ENCODE data around the gene SOX15.

The SOX15 gene

DNA sequence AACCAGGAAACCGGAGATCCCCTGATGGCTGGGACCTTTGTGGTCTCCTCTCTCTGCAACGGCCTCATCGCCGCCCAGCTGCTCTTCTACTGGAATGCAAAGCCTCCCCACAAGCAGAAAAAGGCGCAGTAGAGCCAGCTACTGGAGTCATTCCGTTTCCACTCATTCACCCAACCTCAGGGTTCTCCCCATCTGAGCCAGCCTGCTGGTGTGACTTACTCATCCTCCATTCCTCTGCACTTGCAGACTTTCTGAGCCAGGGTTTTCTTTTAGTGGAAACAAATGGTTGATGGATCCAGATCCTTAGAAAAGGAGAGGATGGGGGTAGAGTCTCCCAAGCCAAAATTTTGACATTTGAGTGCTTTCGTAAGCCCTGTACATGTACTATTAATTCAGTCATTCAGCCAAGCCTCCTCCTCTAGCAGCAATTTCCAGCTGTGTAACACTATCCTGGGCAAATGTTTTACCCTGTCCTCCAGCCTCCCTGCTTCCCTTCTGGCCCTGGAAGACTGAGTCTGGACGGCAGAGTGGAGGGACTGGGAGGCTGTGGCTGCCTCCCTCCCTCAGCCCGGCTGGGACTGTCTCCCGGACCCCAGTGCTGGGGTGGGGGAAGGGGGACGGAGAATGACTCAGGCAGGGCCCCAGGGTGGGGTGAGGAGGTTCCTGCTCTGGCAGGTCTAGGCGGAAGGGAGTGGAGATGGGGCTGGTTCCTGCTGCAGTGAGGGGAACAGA is 2.3 kb downstream of the SOX15 start:
- TF ChIP-seq ZNF565 (CRISPR knock-in tag; conservative IDR thresholded peaks at IDR 0.05; ENCODE audit: low read depth), result no peak
- no peak for TF ChIP-seq ZFP3 (CRISPR knock-in tag; IDR thresholded peaks at IDR 0.05)
- TF ChIP-seq TOX (CRISPR knock-in tag; IDR thresholded peaks at IDR 0.05; ENCODE audit: borderline replicate concordance), result no peak
- no peak for TF ChIP-seq BACH2 (CRISPR knock-in tag; IDR thresholded peaks at IDR 0.05; ENCODE audit: borderline replicate concordance)
- no peak for TF ChIP-seq PPARA (CRISPR knock-in tag; IDR thresholded peaks at IDR 0.05; ENCODE audit: borderline replicate concordance)
- no peak for TF ChIP-seq ZNF8 (CRISPR knock-in tag; IDR thresholded peaks at IDR 0.05)
- TF ChIP-seq, protein P1, sequence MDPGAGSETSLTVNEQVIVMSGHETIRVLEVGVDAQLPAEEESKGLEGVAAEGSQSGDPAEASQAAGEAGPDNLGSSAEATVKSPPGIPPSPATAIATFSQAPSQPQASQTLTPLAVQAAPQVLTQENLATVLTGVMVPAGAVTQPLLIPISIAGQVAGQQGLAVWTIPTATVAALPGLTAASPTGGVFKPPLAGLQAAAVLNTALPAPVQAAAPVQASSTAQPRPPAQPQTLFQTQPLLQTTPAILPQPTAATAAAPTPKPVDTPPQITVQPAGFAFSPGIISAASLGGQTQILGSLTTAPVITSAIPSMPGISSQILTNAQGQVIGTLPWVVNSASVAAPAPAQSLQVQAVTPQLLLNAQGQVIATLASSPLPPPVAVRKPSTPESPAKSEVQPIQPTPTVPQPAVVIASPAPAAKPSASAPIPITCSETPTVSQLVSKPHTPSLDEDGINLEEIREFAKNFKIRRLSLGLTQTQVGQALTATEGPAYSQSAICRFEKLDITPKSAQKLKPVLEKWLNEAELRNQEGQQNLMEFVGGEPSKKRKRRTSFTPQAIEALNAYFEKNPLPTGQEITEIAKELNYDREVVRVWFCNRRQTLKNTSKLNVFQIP (CRISPR knock-in tag; IDR thresholded peaks at IDR 0.05; ENCODE audit: borderline replicate concordance, low read depth), result no peak
- no peak for TF ChIP-seq ISL1 (CRISPR knock-in tag; IDR thresholded peaks at IDR 0.05)
- TF ChIP-seq, protein P2, sequence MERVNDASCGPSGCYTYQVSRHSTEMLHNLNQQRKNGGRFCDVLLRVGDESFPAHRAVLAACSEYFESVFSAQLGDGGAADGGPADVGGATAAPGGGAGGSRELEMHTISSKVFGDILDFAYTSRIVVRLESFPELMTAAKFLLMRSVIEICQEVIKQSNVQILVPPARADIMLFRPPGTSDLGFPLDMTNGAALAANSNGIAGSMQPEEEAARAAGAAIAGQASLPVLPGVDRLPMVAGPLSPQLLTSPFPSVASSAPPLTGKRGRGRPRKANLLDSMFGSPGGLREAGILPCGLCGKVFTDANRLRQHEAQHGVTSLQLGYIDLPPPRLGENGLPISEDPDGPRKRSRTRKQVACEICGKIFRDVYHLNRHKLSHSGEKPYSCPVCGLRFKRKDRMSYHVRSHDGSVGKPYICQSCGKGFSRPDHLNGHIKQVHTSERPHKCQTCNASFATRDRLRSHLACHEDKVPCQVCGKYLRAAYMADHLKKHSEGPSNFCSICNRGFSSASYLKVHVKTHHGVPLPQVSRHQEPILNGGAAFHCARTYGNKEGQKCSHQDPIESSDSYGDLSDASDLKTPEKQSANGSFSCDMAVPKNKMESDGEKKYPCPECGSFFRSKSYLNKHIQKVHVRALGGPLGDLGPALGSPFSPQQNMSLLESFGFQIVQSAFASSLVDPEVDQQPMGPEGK (CRISPR knock-in tag; IDR thresholded peaks at IDR 0.05; ENCODE audit: borderline replicate concordance), result no peak
- TF ChIP-seq SNAI2 (CRISPR knock-in tag; IDR thresholded peaks at IDR 0.05), result no peak
- TF ChIP-seq TCF4 (CRISPR knock-in tag; IDR thresholded peaks at IDR 0.05; ENCODE audit: borderline replicate concordance), result no peak
- TF ChIP-seq, protein P3, sequence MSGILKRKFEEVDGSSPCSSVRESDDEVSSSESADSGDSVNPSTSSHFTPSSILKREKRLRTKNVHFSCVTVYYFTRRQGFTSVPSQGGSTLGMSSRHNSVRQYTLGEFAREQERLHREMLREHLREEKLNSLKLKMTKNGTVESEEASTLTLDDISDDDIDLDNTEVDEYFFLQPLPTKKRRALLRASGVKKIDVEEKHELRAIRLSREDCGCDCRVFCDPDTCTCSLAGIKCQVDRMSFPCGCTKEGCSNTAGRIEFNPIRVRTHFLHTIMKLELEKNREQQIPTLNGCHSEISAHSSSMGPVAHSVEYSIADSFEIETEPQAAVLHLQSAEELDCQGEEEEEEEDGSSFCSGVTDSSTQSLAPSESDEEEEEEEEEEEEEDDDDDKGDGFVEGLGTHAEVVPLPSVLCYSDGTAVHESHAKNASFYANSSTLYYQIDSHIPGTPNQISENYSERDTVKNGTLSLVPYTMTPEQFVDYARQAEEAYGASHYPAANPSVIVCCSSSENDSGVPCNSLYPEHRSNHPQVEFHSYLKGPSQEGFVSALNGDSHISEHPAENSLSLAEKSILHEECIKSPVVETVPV (CRISPR knock-in tag; IDR thresholded peaks at IDR 0.05), result no peak
- TF ChIP-seq CSDC2 (CRISPR knock-in tag; IDR thresholded peaks at IDR 0.05), result no peak
- TF ChIP-seq ZC3H10 (CRISPR knock-in tag; IDR thresholded peaks at IDR 0.05), result no peak
- TF ChIP-seq RARB (CRISPR knock-in tag; IDR thresholded peaks at IDR 0.05), result no peak
- peak; percentile 44 for ATAC-seq

DNA sequence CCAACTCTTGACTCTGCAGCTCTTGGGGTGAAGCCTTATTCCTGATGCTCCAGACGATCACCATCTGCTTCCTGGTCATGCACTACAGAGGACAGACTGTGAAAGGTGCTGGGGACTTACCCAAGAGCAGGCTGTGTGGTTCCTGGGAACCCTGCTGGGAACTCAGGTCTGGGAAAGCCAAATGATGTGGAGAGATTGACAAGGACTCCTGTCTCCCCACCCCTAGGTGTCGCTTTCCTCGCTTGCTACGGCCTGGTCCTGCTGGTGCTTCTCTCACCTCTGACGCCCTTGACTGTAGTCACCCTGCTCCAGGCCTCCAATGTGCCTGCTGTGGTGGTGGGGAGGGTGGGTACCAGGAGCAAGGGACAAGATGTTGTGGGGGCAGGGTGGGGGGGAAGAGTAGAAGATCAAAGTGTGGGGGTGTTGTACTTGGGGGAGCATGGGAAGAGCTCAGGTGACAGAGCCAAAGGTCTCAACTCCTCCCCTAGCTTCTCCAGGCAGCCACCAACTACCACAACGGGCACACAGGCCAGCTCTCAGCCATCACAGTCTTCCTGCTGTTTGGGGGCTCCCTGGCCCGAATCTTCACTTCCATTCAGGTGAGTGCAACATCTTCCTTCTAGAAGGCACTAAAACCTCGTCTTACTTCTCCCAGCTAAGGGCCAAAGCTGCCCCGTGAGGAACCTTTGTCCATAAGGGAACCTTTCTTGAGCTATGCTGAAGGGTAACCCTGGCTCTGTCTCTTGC is 3.0 kb downstream of the SOX15 start:
- ATAC-seq, result no peak
- TF ChIP-seq ZNF70 (CRISPR knock-in tag; IDR thresholded peaks at IDR 0.05) (no peak), SNAI2 (CRISPR knock-in tag; IDR thresholded peaks at IDR 0.05) (no peak), ZC3H10 (CRISPR knock-in tag; IDR thresholded peaks at IDR 0.05) (no peak), TOX (CRISPR knock-in tag; IDR thresholded peaks at IDR 0.05; ENCODE audit: borderline replicate concordance) (no peak), ISL1 (CRISPR knock-in tag; IDR thresholded peaks at IDR 0.05) (no peak), GLIS3 (CRISPR knock-in tag; IDR thresholded peaks at IDR 0.05) (no peak), CSDC2 (CRISPR knock-in tag; IDR thresholded peaks at IDR 0.05) (no peak), ESRRG (CRISPR knock-in tag; IDR thresholded peaks at IDR 0.05) (no peak), TCF4 (CRISPR knock-in tag; IDR thresholded peaks at IDR 0.05; ENCODE audit: borderline replicate concordance) (no peak), PPARA (CRISPR knock-in tag; IDR thresholded peaks at IDR 0.05; ENCODE audit: borderline replicate concordance) (no peak), OSR1 (CRISPR knock-in tag; IDR thresholded peaks at IDR 0.05) (no peak), ZNF565 (CRISPR knock-in tag; conservative IDR thresholded peaks at IDR 0.05; ENCODE audit: low read depth) (no peak), ZFP30 (CRISPR knock-in tag; IDR thresholded peaks at IDR 0.05) (no peak), ZNF8 (CRISPR knock-in tag; IDR thresholded peaks at IDR 0.05) (no peak), ARNTL (CRISPR knock-in tag; IDR thresholded peaks at IDR 0.05; ENCODE audit: borderline replicate concordance, low read depth) (no peak)
- TF ChIP-seq, protein P3 (CRISPR knock-in tag; IDR thresholded peaks at IDR 0.05), result no peak
- TF ChIP-seq, protein P2 (CRISPR knock-in tag; IDR thresholded peaks at IDR 0.05; ENCODE audit: borderline replicate concordance), result no peak
- TF ChIP-seq, protein P4, sequence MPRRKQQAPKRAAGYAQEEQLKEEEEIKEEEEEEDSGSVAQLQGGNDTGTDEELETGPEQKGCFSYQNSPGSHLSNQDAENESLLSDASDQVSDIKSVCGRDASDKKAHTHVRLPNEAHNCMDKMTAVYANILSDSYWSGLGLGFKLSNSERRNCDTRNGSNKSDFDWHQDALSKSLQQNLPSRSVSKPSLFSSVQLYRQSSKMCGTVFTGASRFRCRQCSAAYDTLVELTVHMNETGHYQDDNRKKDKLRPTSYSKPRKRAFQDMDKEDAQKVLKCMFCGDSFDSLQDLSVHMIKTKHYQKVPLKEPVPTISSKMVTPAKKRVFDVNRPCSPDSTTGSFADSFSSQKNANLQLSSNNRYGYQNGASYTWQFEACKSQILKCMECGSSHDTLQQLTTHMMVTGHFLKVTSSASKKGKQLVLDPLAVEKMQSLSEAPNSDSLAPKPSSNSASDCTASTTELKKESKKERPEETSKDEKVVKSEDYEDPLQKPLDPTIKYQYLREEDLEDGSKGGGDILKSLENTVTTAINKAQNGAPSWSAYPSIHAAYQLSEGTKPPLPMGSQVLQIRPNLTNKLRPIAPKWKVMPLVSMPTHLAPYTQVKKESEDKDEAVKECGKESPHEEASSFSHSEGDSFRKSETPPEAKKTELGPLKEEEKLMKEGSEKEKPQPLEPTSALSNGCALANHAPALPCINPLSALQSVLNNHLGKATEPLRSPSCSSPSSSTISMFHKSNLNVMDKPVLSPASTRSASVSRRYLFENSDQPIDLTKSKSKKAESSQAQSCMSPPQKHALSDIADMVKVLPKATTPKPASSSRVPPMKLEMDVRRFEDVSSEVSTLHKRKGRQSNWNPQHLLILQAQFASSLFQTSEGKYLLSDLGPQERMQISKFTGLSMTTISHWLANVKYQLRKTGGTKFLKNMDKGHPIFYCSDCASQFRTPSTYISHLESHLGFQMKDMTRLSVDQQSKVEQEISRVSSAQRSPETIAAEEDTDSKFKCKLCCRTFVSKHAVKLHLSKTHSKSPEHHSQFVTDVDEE (CRISPR knock-in tag; IDR thresholded peaks at IDR 0.05), result no peak
- TF ChIP-seq, protein P1 (CRISPR knock-in tag; IDR thresholded peaks at IDR 0.05; ENCODE audit: borderline replicate concordance, low read depth), result no peak
